ENCODE data around the gene ZNF230.

- no peak for TF ChIP-seq CTCF (IDR thresholded peaks at IDR 0.05)
- TF ChIP-seq POLR2AphosphoS5 (IDR thresholded peaks at IDR 0.05), result peak in 2 of 3 donors; percentile 62 to 65
- TF ChIP-seq POLR2A (IDR thresholded peaks at IDR 0.05), result no peak
Measured at GRCh38 chr19:44051650-44052402, 49.1 kb downstream of the ZNF230 start, which contains the start of gene ZNF223.
